Spleen (tissue), 13 donors: ENCODE results near the gene SYT13. TPM values are rescaled to one million over a fixed set of nuclear protein-coding genes. Genes with fewer than 3 reads are reported as not detected.

ENCODE experiments used
- DNase-seq: peaks from one replicate; pipeline ENCODE4 v3.0.0-alpha.2; 2020
- H3K27ac ChIP-seq, 8 donors: fragments of 200-600 bp; sonication (generic) in 7 of 8; 1 replicate in 4 of 8; 2 replicates in 4 of 8; pipeline versions ENCODE4 v1.5.0 to v1.8.0; 2016 to 2021; ENCODE audit warnings: inconsistent platforms in 4 of 8, mild to moderate bottlenecking in 4 of 8, moderate library complexity in 1 of 8
- H3K27me3 ChIP-seq, 7 donors: fragments of 200-600 bp; sonication (generic) in 6 of 7; replicated peaks in 1 of 7; 1 replicate in 4 of 7; 2 replicates in 3 of 7; pipeline versions ENCODE4 v1.5.0 to v1.8.0; 2016 to 2021; ENCODE audit warnings: inconsistent platforms in 3 of 7, mild to moderate bottlenecking in 1 of 7
- H3K36me3 ChIP-seq, 6 donors: fragments of 200-600 bp; sonication (generic) in 5 of 6; 1 replicate in 4 of 6; 2 replicates in 2 of 6; pipeline versions ENCODE4 v1.5.0 to v1.8.0; 2016 to 2021; ENCODE audit warnings: inconsistent platforms in 2 of 6
- H3K4me1 ChIP-seq, 6 donors: fragments of 200-600 bp; sonication (generic) in 5 of 6; 1 replicate in 3 of 6; 2 replicates in 3 of 6; pipeline versions ENCODE4 v1.5.0 to v1.8.0; 2016 to 2021; ENCODE audit warnings: inconsistent platforms in 3 of 6
- H3K4me3 ChIP-seq, 8 donors: fragments of 200-600 bp; sonication (generic) in 7 of 8; 1 replicate in 4 of 8; 2 replicates in 4 of 8; pipeline versions ENCODE4 v1.5.0 to v1.8.0; 2016 to 2021; ENCODE audit warnings: inconsistent platforms in 4 of 8, mild to moderate bottlenecking in 4 of 8, moderate library complexity in 2 of 8
- H3K9me3 ChIP-seq, 8 donors: fragments of 200-600 bp; sonication (generic) in 7 of 8; 1 replicate in 4 of 8; 2 replicates in 4 of 8; pipeline versions ENCODE4 v1.5.0 to v1.8.0; 2016 to 2021; ENCODE audit warnings: inconsistent platforms in 4 of 8
- CTCF ChIP-seq, 11 experiments: fragments of 200-600 bp in 7 of 11; fragments of 450-650 bp in 4 of 11; sonication (generic) in 4 of 11; IDR thresholded peaks in 8 of 11; conservative IDR thresholded peaks in 3 of 11; 1 replicate in 7 of 11; 2 replicates in 4 of 11; pipeline versions ENCODE4 v1.4.0 to v1.8.0; 2016 to 2021; ENCODE audit warnings: antibody characterized with exemption in 11 of 11, inconsistent platforms in 4 of 11, mild to moderate bottlenecking in 1 of 11
- POLR2A ChIP-seq, 3 donors: fragments of 450-650 bp; IDR thresholded peaks; one replicate each; pipeline ENCODE4 v1.5.1; 2017; ENCODE audit warnings: antibody characterized with exemption in 3 of 3, mild to moderate bottlenecking in 1 of 3
- POLR2AphosphoS5 ChIP-seq, 3 donors: sonication (generic); formaldehyde crosslinking; IDR thresholded peaks; one replicate each; pipeline ENCODE4 v1.5.1; 2017; ENCODE audit warnings: antibody characterized with exemption in 3 of 3
- WGBS, 5 donors: extraction: QIAGEN DNeasy Blood & Tissue Kit in 3 of 5; methylation state at CpG; one replicate each; pipeline versions ENCODE4 v1.1.5 to v1.1.7; 2013 to 2018; 5-methylcytosine and 5-hydroxymethylcytosine counted together
- intact Hi-C: fragments of 100-400 bp; cut with DNase I; formaldehyde crosslinking; loops from one replicate; pipeline ENCODE4 v1.15.0; 2023; ENCODE audit warnings: low total_unique reads
- long read RNA-seq, 2 donors: transcript quantifications; one replicate each; lab custom pipeline, GENCODE V29; 2026
- polyA plus RNA-seq, 3 donors: library from polyadenylated mRNA; stranded (reverse); fragments of 200-250 nt; gene quantifications; one replicate each; pipeline ENCODE4 v1.2.1, GENCODE V29; 2013
- total RNA-seq, 7 donors: library from RNA; depleted of rRNA in 3 of 7; stranded (reverse); fragments of >200 nt in 3 of 7; fragmentation: NEBNext Ultra II Directional in 4 of 7; extraction: Animal tissue kit (Norgen Biotek cat#: 25700) in 4 of 7; gene quantifications; one replicate each; pipeline versions ENCODE4 v1.1.0 to v1.2.1, GENCODE V29; 2016 to 2021
- donor health status: healthy with polysubstance abuse.
- donor health status: DM: no; HTN: no; CAD: no; lungs with moderate emphysema.
- donor health status: DM: no; HTN: no; CAD: no.
- donor health status: Bipolar disorder and iron deficiency.
- donor health status: healthy.
- donor health status: DM: no; HTN: no; CAD: no.
- donor health status: DM: yes; HTN: yes; CAD: no.

Gene SYT13, protein sequence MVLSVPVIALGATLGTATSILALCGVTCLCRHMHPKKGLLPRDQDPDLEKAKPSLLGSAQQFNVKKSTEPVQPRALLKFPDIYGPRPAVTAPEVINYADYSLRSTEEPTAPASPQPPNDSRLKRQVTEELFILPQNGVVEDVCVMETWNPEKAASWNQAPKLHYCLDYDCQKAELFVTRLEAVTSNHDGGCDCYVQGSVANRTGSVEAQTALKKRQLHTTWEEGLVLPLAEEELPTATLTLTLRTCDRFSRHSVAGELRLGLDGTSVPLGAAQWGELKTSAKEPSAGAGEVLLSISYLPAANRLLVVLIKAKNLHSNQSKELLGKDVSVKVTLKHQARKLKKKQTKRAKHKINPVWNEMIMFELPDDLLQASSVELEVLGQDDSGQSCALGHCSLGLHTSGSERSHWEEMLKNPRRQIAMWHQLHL
- total RNA-seq (under 1 TPM in 5 of 7 donors, not detected in 2; 0.03 to 0.64 (median 0.28) TPM), polyA plus RNA-seq (under 1 TPM; 0.02 to 0.11 (median 0.03) TPM)
- long read RNA-seq, donor 1, full-length matches to known transcripts: 3 of 3 reads
- long read RNA-seq, donor 1, partial matches to known transcripts: 0 of 3 reads
- long read RNA-seq, donor 1, other reads (novel, unspliced or antisense): 0 of 3 reads
- long read RNA-seq, donor 2, full-length matches to known transcripts: 1 of 1 reads
- long read RNA-seq, donor 2, partial matches to known transcripts: 0 of 1 reads
- long read RNA-seq, donor 2, other reads (novel, unspliced or antisense): 0 of 1 reads

DNA sequence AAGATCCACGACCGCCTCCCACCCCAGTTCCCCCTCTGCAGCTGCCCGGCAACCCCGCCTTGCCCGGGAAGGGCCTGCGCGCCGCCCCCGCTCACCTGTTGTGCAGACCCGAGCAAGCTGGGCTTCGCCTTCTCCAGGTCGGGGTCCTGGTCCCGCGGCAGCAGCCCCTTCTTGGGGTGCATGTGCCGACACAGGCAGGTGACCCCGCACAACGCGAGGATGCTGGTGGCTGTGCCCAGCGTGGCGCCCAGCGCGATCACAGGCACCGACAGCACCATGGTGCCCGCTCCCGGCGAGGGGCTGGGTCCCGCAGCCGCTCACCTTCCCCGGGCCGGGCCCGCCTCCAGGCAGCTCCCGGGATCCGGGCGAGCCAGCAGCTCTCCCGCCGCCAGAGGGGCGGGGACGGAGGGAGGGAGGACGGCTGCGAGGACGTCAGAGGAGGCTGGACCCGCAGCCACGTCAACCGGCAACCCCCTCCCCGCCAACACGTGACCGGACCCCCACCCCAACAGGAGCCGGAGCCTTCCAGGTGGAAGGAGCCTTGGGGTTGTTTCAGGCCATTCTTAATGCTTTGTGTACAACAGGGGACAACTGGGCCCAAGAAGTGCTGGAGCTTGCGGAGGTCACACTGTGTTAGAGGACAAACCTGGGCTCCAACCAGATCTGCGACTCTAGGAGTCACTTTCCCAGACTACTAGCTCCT, at the start of gene SYT13:
Gene SYT13 (minus strand): TSS at position 412 of the 703 bp plus-strand sequence. CDS start 134 bp downstream, at position 278.
- no peak within 1 kb of the TSS for H3K27ac ChIP-seq
- no peak for DNase-seq
- intact Hi-C loops: no loop called here
- 2 to 5% (median 5%) methylated on average over 16 to 50 of the region's 50 CpGs for WGBS, 5 donors
- peaks cover 0 to 8% (median 0%) of the 10 kb centered on the region in 8 donors for H3K9me3 ChIP-seq
- peaks cover 3 to 100% (median 54%) of the 10 kb centered on the region in 7 donors for H3K27me3 ChIP-seq
- peaks cover 0 to 22% (median 10%) of the 10 kb centered on the region in 6 donors for H3K4me1 ChIP-seq
- peak within 1 kb of the TSS in 4 of 8 donors; percentile 11 to 41 (median 23) for H3K4me3 ChIP-seq
- no peaks in the 10 kb centered on the region for H3K36me3 ChIP-seq
- TF ChIP-seq CTCF (IDR thresholded peaks at IDR 0.05 in 8 of 11, conservative IDR thresholded peaks at IDR 0.05 in 3 of 11) (no peak), POLR2A (IDR thresholded peaks at IDR 0.05) (no peak), POLR2AphosphoS5 (IDR thresholded peaks at IDR 0.05) (no peak)

DNA sequence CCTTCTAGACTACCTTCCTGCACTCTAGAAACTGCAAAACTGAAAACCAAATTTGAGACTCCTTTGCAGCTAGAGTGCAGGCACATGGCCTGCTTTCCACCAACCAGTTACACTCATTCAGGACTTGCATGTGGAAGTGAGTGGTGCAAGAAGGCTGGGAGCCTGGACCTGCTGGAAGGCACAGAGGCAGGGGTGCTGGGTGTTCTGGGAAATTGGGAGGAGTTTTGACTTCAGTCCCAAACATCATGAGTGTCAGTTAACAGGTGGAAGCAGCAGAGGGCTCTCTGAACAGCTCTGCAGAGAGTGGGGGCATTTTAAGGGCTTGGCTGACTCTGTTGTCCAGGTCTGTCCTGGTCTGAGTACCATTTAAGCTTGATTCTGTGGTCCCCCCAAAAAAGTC, 49.3 kb upstream of the SYT13 start:
- peaks cover 0 to 26% (median 14%) of the 10 kb centered on the region in 6 donors for H3K4me1 ChIP-seq
- intact Hi-C loops: loop anchor here (10.0 kb wide), 1 partner anchor 411 kb away; no protein-coding TSS in a partner anchor
- peaks cover 0 to 7% (median 0%) of the 10 kb centered on the region in 7 donors for H3K27me3 ChIP-seq
- H3K9me3 ChIP-seq: no peaks in the 10 kb centered on the region
- H3K27ac ChIP-seq: no peak overlapping the region
- no peak for DNase-seq
- no peak for TF ChIP-seq POLR2AphosphoS5 (IDR thresholded peaks at IDR 0.05)
- no peak for TF ChIP-seq CTCF (IDR thresholded peaks at IDR 0.05 in 8 of 11, conservative IDR thresholded peaks at IDR 0.05 in 3 of 11)
- no peak for TF ChIP-seq POLR2A (IDR thresholded peaks at IDR 0.05)
- H3K4me3 ChIP-seq: no peak overlapping the region
- no peaks in the 10 kb centered on the region for H3K36me3 ChIP-seq

- intact Hi-C loops: loop anchor here (10.0 kb wide), 1 partner anchor 410 kb away; no protein-coding TSS in a partner anchor
- DNase-seq: no peak
- Histone ChIP-seq H3K27ac (no peak overlapping the region), H3K27me3 (peaks cover 0 to 7% (median 0%) of the 10 kb centered on the region in 7 donors), H3K9me3 (no peaks in the 10 kb centered on the region), H3K4me3 (no peak overlapping the region), H3K36me3 (no peaks in the 10 kb centered on the region), H3K4me1 (peaks cover 0 to 20% (median 10%) of the 10 kb centered on the region in 6 donors)
- WGBS, 5 donors: 85 to 96% (median 92%) methylated on average over 5 of the region's 5 CpGs
- TF ChIP-seq POLR2A (IDR thresholded peaks at IDR 0.05) (no peak), CTCF (IDR thresholded peaks at IDR 0.05 in 8 of 11, conservative IDR thresholded peaks at IDR 0.05 in 3 of 11) (no peak), POLR2AphosphoS5 (IDR thresholded peaks at IDR 0.05) (no peak)
Observed at GRCh38 chr11:45334836-45335235, 48.7 kb upstream of the SYT13 start.
